K562 (cell line): ENCODE data around the gene TCF25. TPM values are rescaled to one million over a fixed set of nuclear protein-coding genes. Genes with fewer than 3 reads are reported as not detected.

Experiments used
- ASH1L ChIP-seq: fragments of 450-650 bp; IDR thresholded peaks from 2 replicates; pipeline ENCODE4 v1.6.1; 2018; ENCODE audit warnings: borderline replicate concordance, mild to moderate bottlenecking, low read depth; ENCODE audit not compliant: partially characterized antibody
- CBFA2T3 ChIP-seq: fragments of 450-650 bp; IDR thresholded peaks from 2 replicates; pipeline ENCODE4 v1.6.1; 2017
- CREB3 ChIP-seq: fragments of 450-650 bp; conservative IDR thresholded peaks from 2 replicates; pipeline ENCODE4 v1.6.1; 2016; ENCODE audit warnings: missing genetic modification characterization, low read depth, mild to moderate bottlenecking, missing compliant biosample characterization, moderate library complexity
- CREM ChIP-seq: IDR thresholded peaks from 2 replicates; pipeline ENCODE4 v1.6.1; 2014; ENCODE audit warnings: antibody characterized with exemption, low read depth
- EHMT2 ChIP-seq: fragments of 450-650 bp; IDR thresholded peaks from 2 replicates; pipeline ENCODE4 v1.6.1; 2018; ENCODE audit warnings: antibody characterized with exemption
- GMEB1 ChIP-seq: fragments of 250-450 bp; sonication (Bioruptor Pico); IDR thresholded peaks from 2 replicates; pipeline ENCODE4 v1.4.0; 2020; ENCODE audit warnings: mild to moderate bottlenecking
- KLF10 ChIP-seq: fragments of 250-450 bp; sonication (Bioruptor Pico); IDR thresholded peaks from 2 replicates; pipeline ENCODE4 v1.6.1; 2021; ENCODE audit warnings: matching md5 sums
- KLF13 ChIP-seq: fragments of 450-650 bp; IDR thresholded peaks from 2 replicates; pipeline ENCODE4 v1.6.1; 2016; ENCODE audit warnings: missing genetic modification characterization, low read depth, mild to moderate bottlenecking, missing compliant biosample characterization, moderate library complexity, borderline replicate concordance
- MAX ChIP-seq: sonication (generic); formaldehyde crosslinking; IDR thresholded peaks from 2 replicates; pipeline ENCODE4 v1.9.0; 2022; ENCODE audit warnings: mild to moderate bottlenecking, missing genetic modification reagents
- NFYB ChIP-seq: IDR thresholded peaks from 2 replicates; pipeline ENCODE4 v1.6.1; 2011; ENCODE audit warnings: mild to moderate bottlenecking, moderate library complexity; ENCODE audit not compliant: insufficient read length; ENCODE audit errors: extremely low read depth
- NR2C1 ChIP-seq, 2 experiments: fragments of 450-650 bp; IDR thresholded peaks; 2 replicates each; pipeline ENCODE4 v1.6.1; 2017; ENCODE audit warnings: mild to moderate bottlenecking in 2 of 2, antibody characterized with exemption in 1 of 2, inconsistent platforms in 1 of 2, missing compliant biosample characterization in 1 of 2, missing genetic modification characterization in 1 of 2
- PTRF ChIP-seq: fragments of 450-650 bp; IDR thresholded peaks from 2 replicates; pipeline ENCODE4 v1.6.1; 2016; ENCODE audit warnings: mild to moderate bottlenecking, missing genetic modification characterization, missing compliant biosample characterization
- RFX7 ChIP-seq: fragments of 250-450 bp; sonication (Bioruptor Pico); IDR thresholded peaks from 2 replicates; pipeline ENCODE4 v1.5.1; 2021; ENCODE audit warnings: mild to moderate bottlenecking
- TSC22D4 ChIP-seq: fragments of 450-650 bp; IDR thresholded peaks from 2 replicates; pipeline ENCODE4 v1.6.1; 2016; ENCODE audit warnings: missing genetic modification characterization, missing biosample characterization, control low read depth
- UBTF ChIP-seq, 2 experiments: IDR thresholded peaks; 2 replicates each; pipeline ENCODE4 v1.6.1; 2012; ENCODE audit warnings: improper control_type of control experiment in 2 of 2, low read depth in 2 of 2, low read length in 2 of 2, borderline replicate concordance in 1 of 2
- ZBTB49 ChIP-seq: sonication (generic); formaldehyde crosslinking; IDR thresholded peaks from 2 replicates; pipeline ENCODE4 v1.8.0; 2022; ENCODE audit warnings: missing genetic modification reagents, mild to moderate bottlenecking, borderline replicate concordance
- ZNF639 ChIP-seq, 2 experiments: fragments of 200-800 bp in 1 of 2; sonication (Bioruptor generic) in 1 of 2; sonication (generic) in 1 of 2; formaldehyde crosslinking in 1 of 2; IDR thresholded peaks in 1 of 2; conservative IDR thresholded peaks in 1 of 2; 2 replicates each; pipeline versions ENCODE4 v1.5.0 to v1.6.1; 2016 to 2020; ENCODE audit warnings: missing compliant biosample characterization in 1 of 2, missing genetic modification characterization in 1 of 2, missing genetic modification reagents in 1 of 2
- ZNF696 ChIP-seq: fragments of 250-450 bp; sonication (Bioruptor Pico); conservative IDR thresholded peaks from 2 replicates; pipeline ENCODE4 v1.4.0; 2020; ENCODE audit warnings: mild to moderate bottlenecking, moderate library complexity
- polyA plus RNA-seq, 8 experiments: library from polyadenylated mRNA; depleted of rRNA in 4 of 8; stranded (reverse) in 5 of 8; unstranded in 3 of 8; fragments of >200 nt; fragmentation: Nextera tagmentation in 2 of 8; fragmentation: Illumina TruSeq in 1 of 8; extraction: Ambion mirVana in 2 of 8; extraction: Trizol in 1 of 8; gene quantifications; 2 replicates each; pipeline versions ENCODE4 v1.2.1 to v1.2.3, GENCODE V29; 2011 to 2014; ENCODE audit warnings: inconsistent platforms in 1 of 8, missing spikeins in 1 of 8
- total RNA-seq, 7 experiments: library from RNA; depleted of rRNA in 6 of 7; stranded (reverse); fragments of >200 nt in 6 of 7; fragmentation: Illumina TruSeq in 2 of 7; extraction: Trizol in 2 of 7; gene quantifications; 2 replicates each; pipeline versions ENCODE4 v1.2.1 to v1.2.3, GENCODE V29; 2011 to 2021; ENCODE audit warnings: low replicate concordance in 1 of 7

TCF25 gene
- total and polyA plus RNA-seq, 9 of the 15 experiments (the other 6 are each of a cell fraction or from before 2014, with no cell fraction given) = 9.0 to 154 (median 83.8) TPM

- TF ChIP-seq ZNF639 (CRISPR knock-in tag; conservative IDR thresholded peaks at IDR 0.05 in 1 of 2, IDR thresholded peaks at IDR 0.05 in 1 of 2) (0 out of 4 replicates have a peak, but pooled peaks of 1 of the 2 experiments have one; percentile 2), CREB3 (tag) (no peak), RFX7 (CRISPR knock-in tag) (no peak), NFYB (no peak), ZNF696 (CRISPR knock-in tag) (no peak), GMEB1 (CRISPR knock-in tag) (0 out of 2 replicates have a peak, but pooled peaks have one; percentile 11), CBFA2T3 (no peak), ASH1L (no peak), PTRF (tag) (no peak), NR2C1 (IDR thresholded peaks at IDR 0.05) (no peak), NR2C1 (tag; IDR thresholded peaks at IDR 0.05) (no peak), KLF13 (tag) (no peak), MAX (CRISPR knock-in tag) (peak; percentile 52), KLF10 (CRISPR knock-in tag) (no peak), CREM (peak; percentile 54), ZBTB49 (CRISPR knock-in tag) (0 out of 2 replicates have a peak, but pooled peaks have one; percentile 1), UBTF (IDR thresholded peaks at IDR 0.05; ENCODE audit: borderline replicate concordance in 1 of 2, low read depth in 2 of 2, low read length in 2 of 2) (peak in 1 of 2 experiments; percentile 7; a peak in 1 of 4 replicates), TSC22D4 (tag) (no peak), EHMT2 (no peak)
Measured at GRCh38 chr16:89922477-89922883, 49.1 kb downstream of the TCF25 start (continued).
